ACC112 (cell line): ENCODE data around the gene CACNB3.
"Not testable (repeated sequence)": the region's sequence is repeated elsewhere in the genome, so short reads cannot be mapped to it uniquely, and the experiment has no call there.

ENCODE experiments used
- H2AFZ ChIP-seq: fragments of 200-600 bp; sonication (generic); one replicate; pipeline ENCODE4 v1.6.0; 2017; ENCODE audit warnings: antibody characterized with exemption, low read length; ENCODE audit not compliant: unreplicated experiment
- H3K27ac ChIP-seq: fragments of 200-600 bp; sonication (generic); 2 replicates; pipeline ENCODE4 v1.5.1; 2014; ENCODE audit warnings: low read depth, mild to moderate bottlenecking, antibody characterized with exemption, low read length, moderate library complexity
- H3K27me3 ChIP-seq: fragments of 200-600 bp; sonication (generic); 2 replicates; pipeline ENCODE4 v1.6.1; 2014; ENCODE audit warnings: mild to moderate bottlenecking, antibody characterized with exemption, low read length, moderate library complexity, mixed read lengths; ENCODE audit not compliant: insufficient read depth
- H3K36me3 ChIP-seq: fragments of 200-600 bp; sonication (generic); 2 replicates; pipeline ENCODE4 v1.6.1; 2016; ENCODE audit warnings: mild to moderate bottlenecking, antibody characterized with exemption, low read length, moderate library complexity, mixed read lengths; ENCODE audit not compliant: insufficient read depth
- H3K4me1 ChIP-seq: fragments of 200-600 bp; sonication (generic); one replicate; pipeline ENCODE4 v1.6.1; 2016; ENCODE audit warnings: low read length, mixed read lengths; ENCODE audit not compliant: insufficient read depth, unreplicated experiment, control insufficient read depth
- H3K4me3 ChIP-seq: fragments of 200-600 bp; sonication (generic); 2 replicates; pipeline ENCODE4 v1.5.1; 2014; ENCODE audit warnings: mild to moderate bottlenecking, low read depth, low read length
- H3K79me2 ChIP-seq: fragments of 200-600 bp; sonication (generic); one replicate; pipeline ENCODE4 v1.6.0; 2016; ENCODE audit warnings: low read length; ENCODE audit not compliant: control insufficient read depth, unreplicated experiment, insufficient read depth

The CACNB3 gene

GRCh38 chr12:48831257-48831656 lies 13.0 kb downstream of the CACNB3 start:
- Histone ChIP-seq H3K27ac (no peak overlapping the region), H2AFZ (no peak overlapping the region), H3K4me1 (no peaks in the 10 kb centered on the region), H3K4me3 (no peak overlapping the region), H3K36me3 (peaks cover 16% of the 10 kb centered on the region; the same call in 1 of the 2 replicates), H3K79me2 (no peaks in the 10 kb centered on the region), H3K27me3 (no peaks in the 10 kb centered on the region)

- H3K36me3 ChIP-seq = peaks cover 16% of the 10 kb centered on the region; the same call in 1 of the 2 replicates
- no peaks in the 10 kb centered on the region for H3K79me2 ChIP-seq
- H3K27me3 ChIP-seq = no peaks in the 10 kb centered on the region
- no peak overlapping the region for H3K27ac ChIP-seq
- H2AFZ ChIP-seq = no peak overlapping the region
- H3K4me1 ChIP-seq = no peaks in the 10 kb centered on the region
- no peak overlapping the region for H3K4me3 ChIP-seq
Measured at GRCh38 chr12:48832321-48833060, 14.2 kb downstream of the CACNB3 start.

DNA sequence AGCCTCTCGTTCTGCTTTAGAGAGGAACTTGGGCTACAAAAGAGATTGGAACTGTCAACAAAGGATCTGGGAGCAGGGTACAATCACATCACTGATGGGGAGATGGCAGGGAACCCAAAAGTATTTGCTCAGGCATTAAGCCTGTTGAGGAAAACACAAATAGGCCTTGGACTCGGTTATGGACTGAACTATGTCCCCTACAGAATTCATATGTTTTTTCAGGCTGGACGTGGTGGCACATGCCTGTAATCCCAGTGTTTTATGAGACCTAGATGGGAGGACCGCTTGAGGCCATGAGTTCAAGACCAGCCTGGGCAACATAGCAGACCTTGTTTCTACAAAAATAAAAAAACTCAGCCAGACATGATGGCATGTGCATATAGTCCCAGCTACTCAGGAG lies 19.8 kb downstream of the CACNB3 start:
- Histone ChIP-seq H3K27me3 (no peaks in the 10 kb centered on the region), H3K4me3 (no peak overlapping the region), H3K4me1 (no peaks in the 10 kb centered on the region), H3K27ac (no peak overlapping the region), H2AFZ (no peak overlapping the region), H3K79me2 (no peaks in the 10 kb centered on the region), H3K36me3 (peaks cover 16% of the 10 kb centered on the region)

DNA sequence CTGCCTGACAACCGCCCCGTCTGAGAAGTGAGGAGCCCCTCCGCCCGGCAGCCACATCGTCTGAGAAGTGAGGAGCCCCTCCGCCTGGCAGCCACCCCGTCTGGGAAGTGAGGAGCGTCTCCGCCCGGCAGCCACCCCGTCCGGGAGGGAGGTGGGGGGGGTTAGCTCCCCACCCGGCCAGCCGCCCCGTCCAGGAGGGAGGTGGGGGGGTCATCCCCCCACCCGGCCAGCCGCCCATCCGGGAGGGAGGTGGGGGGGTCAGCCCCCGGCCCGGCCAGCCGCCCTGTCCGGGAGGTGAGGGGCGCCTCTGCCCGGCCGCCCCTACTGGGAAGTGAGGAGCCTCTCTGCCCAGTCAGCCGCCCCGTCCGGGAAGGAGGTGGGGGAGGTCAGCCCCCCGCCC lies 23.7 kb downstream of the CACNB3 start:
- peaks cover 13% of the 10 kb centered on the region for H3K79me2 ChIP-seq
- H3K27me3 ChIP-seq, H2AFZ ChIP-seq, H3K4me3 ChIP-seq, H3K27ac ChIP-seq, H3K4me1 ChIP-seq: not testable (repeated sequence)
- H3K36me3 ChIP-seq = peaks cover 25% of the 10 kb centered on the region

- H3K27me3 ChIP-seq = no peaks in the 10 kb centered on the region
- peaks cover 50% of the 10 kb centered on the region for H3K79me2 ChIP-seq
- H2AFZ ChIP-seq = peak within 1 kb of the TSS; percentile 99
- peak within 1 kb of the TSS; percentile 66 for H3K27ac ChIP-seq
- peak within 1 kb of the TSS; percentile 100 for H3K4me3 ChIP-seq
- peaks cover 17% of the 10 kb centered on the region for H3K4me1 ChIP-seq
- H3K36me3 ChIP-seq = no peaks in the 10 kb centered on the region
Measured at GRCh38 chr12:48851883-48852733, 33.8 kb downstream of the CACNB3 start, which contains the start of gene DDX23. TSS of gene DDX23 (minus strand) at chr12:48852163. CDS start at chr12:48845782, 6,381 bp downstream.

DNA sequence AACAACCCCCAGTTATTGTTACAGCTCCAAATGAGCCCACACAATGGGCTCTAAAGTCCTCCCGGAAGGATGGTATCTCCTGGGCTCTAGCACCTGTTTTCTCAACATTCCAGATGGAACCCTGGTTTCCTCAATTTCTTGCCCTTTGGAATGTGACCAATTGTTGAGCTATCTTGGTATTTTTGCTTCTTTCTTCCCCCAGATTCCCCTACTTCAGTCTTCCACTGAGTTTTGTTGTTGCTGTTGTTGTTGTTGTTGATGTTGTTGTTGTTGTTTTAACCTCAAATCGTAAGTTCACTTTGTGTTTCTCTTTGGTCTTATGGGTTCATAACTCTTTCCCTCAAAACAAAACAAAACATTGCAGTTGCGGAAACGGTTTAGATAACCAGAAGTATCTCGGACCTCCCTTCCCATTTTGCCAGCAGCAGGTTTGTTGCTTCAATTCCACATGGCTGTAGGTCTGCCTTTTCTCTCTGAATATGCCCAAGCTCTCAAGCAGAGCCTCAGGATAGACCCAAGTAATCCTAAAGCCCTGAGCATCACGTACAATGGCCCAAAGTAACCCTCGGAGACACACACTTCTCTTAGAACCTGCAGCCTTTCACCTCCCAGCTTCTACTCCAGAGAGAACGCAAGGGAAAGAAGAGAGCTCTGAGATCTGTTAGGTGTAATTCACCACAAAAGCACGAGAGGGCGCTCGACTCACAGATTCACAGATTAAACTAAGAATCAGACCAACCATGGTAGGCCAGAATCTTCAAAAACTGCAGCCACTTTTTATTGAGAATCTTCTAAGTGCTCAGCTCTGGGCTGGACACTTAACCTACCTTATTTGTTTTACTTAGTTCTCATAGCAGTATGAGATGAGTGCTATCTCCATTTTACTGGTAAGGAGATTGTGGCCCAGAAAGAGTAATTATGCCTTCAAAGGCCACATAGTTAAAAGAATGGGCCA lies 34.7 kb downstream of the CACNB3 start:
- peaks cover 43% of the 10 kb centered on the region for H3K79me2 ChIP-seq
- peak overlapping the region; percentile 99 for H2AFZ ChIP-seq
- peaks cover 17% of the 10 kb centered on the region for H3K4me1 ChIP-seq
- no peak overlapping the region for H3K27ac ChIP-seq
- no peaks in the 10 kb centered on the region for H3K27me3 ChIP-seq
- peak overlapping the region; percentile 100 for H3K4me3 ChIP-seq
- no peaks in the 10 kb centered on the region for H3K36me3 ChIP-seq

DNA sequence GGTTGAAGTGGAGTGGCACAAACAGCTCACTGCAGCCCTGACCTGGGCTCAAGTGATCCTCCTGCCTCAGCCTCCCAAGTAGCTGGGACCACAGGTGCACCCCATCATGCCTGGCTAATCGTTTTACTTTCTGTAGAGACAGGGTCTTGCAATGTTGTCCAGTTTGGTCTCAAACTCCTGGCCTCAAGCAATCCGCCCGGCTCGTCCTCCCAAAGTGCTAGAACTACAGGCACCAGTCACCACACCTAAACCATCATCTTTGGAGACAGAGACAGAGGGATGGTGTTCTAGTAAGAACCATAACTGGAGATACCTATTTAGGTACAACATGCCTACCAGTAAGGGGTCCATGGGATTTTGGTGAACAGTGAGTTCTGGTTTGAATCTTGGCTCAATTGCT lies 36.2 kb downstream of the CACNB3 start:
- no peaks in the 10 kb centered on the region for H3K36me3 ChIP-seq
- peaks cover 29% of the 10 kb centered on the region for H3K79me2 ChIP-seq
- H3K27ac ChIP-seq = no peak overlapping the region

DNA sequence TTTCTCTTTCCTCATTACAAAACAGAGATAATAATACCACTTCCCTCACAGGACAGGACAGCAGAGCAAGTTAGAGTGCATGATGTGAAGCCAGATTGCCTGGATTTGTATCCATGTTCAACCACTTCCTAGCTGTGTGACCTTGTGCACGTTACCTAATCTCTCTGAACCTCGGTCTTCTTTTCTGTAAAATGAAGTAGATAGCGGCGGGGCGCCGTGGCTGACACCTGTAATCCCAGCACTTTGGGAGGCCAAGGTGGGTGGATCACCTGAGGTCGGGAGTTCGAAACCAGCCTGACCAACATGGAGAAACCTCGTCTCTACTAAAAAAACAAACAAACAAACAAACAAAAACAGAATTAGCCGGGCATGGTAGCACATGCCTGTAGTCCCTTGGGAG lies 36.6 kb downstream of the CACNB3 start:
- H2AFZ ChIP-seq, H3K36me3 ChIP-seq, H3K4me3 ChIP-seq, H3K27ac ChIP-seq, H3K27me3 ChIP-seq: not testable (repeated sequence)
- H3K4me1 ChIP-seq = peaks cover 17% of the 10 kb centered on the region
- H3K79me2 ChIP-seq = peaks cover 24% of the 10 kb centered on the region

More for the DNA sequence above, 36.2 kb downstream of the CACNB3 start:
- Histone ChIP-seq H3K4me1 (peaks cover 17% of the 10 kb centered on the region), H3K27me3 (no peaks in the 10 kb centered on the region), H3K4me3 (no peak overlapping the region), H2AFZ (no peak overlapping the region)

GRCh38 chr12:48856379-48856778 lies 38.1 kb downstream of the CACNB3 start:
- H3K79me2 ChIP-seq = peaks cover 10% of the 10 kb centered on the region
- H3K36me3 ChIP-seq = no peaks in the 10 kb centered on the region
- H3K27me3 ChIP-seq = 0 out of 2 replicates have a peak, but pooled peaks cover under 1% of the 10 kb centered on the region
- H3K4me3 ChIP-seq = no peak overlapping the region
- peaks cover 8% of the 10 kb centered on the region for H3K4me1 ChIP-seq
- H2AFZ ChIP-seq = no peak overlapping the region
- H3K27ac ChIP-seq = no peak overlapping the region
